GM12878 (cell line): ENCODE results near the gene BANP. TPM values are rescaled to one million over a fixed set of nuclear protein-coding genes. Genes with fewer than 3 reads are reported as not detected.

Source experiments
- ATAC-seq: fragments of 200-7000 bp; cut with Tn5 transposase; 3 replicates; pipeline ENCODE4 v1.9.1; 2020; ENCODE audit warnings: mild to moderate bottlenecking, moderate library complexity
- BruUV-seq: library from RNA; stranded (reverse); fragments of 400-500 nt; replicated peaks from 2 replicates; lab custom pipeline; 2021; lab: Mats Ljungman, UMichigan
- CTCF ChIA-PET: fragments of 300-600 bp; sonication (Branson Sonifier 250); formaldehyde crosslinking; extraction: SDS; loops from one replicate; lab custom pipeline; 2021; ENCODE audit warnings: inconsistent platforms; lab: Yijun Ruan, JAX
- POLR2A ChIA-PET: fragments of 350-600 bp; formaldehyde crosslinking; extraction: SDS; loops from one replicate; lab custom pipeline; 2021; ENCODE audit warnings: inconsistent platforms; lab: Charles Lee
- RAD21 ChIA-PET: fragments of 300-600 bp; sonication (Branson Sonifier 250); formaldehyde crosslinking; loops from one replicate; lab custom pipeline; 2023; ENCODE audit warnings: antibody characterized with exemption; ENCODE audit not compliant: unreplicated experiment; lab: Charles Lee
- SMC1A ChIA-PET: fragments of 300-600 bp; sonication (Branson Sonifier 250); formaldehyde crosslinking; loops from one replicate; lab custom pipeline; 2023; ENCODE audit not compliant: unreplicated experiment, uncharacterized antibody; lab: Charles Lee
- DNase-seq: peaks from one replicate; pipeline ENCODE4 v3.0.0-alpha.2; 2011; ENCODE audit warnings: low read depth, low spot score
- FAIRE-seq: peaks from 3 replicates; lab custom pipeline; 2011; peaks lifted over from hg19 to GRCh38; lab: Jason Lieb, UNC
- H2AFZ ChIP-seq: 2 replicates; pipeline ENCODE4 v1.6.0; 2011; ENCODE audit warnings: low read depth, low read length, control low read depth; ENCODE audit not compliant: control insufficient read depth
- H3K27ac ChIP-seq: 2 replicates; pipeline ENCODE4 v1.5.1; 2011; ENCODE audit warnings: control low read depth; ENCODE audit not compliant: control insufficient read depth, insufficient read depth
- H3K27me3 ChIP-seq, 2 experiments: replicated peaks in 1 of 2; 2 replicates each; pipeline versions ENCODE4 v1.6.0 to v1.6.1; 2011; ENCODE audit warnings: low read length in 1 of 2; ENCODE audit not compliant: control insufficient read depth in 2 of 2, insufficient read depth in 2 of 2
- H3K36me3 ChIP-seq, 2 experiments: 2 replicates each; pipeline ENCODE4 v1.5.1; 2011; ENCODE audit warnings: low read length in 1 of 2; ENCODE audit not compliant: control insufficient read depth in 2 of 2, insufficient read depth in 2 of 2
- H3K4me1 ChIP-seq: 2 replicates; pipeline ENCODE4 v1.6.1; 2011; ENCODE audit warnings: mild to moderate bottlenecking, low read length, moderate library complexity, mixed read lengths; ENCODE audit not compliant: control insufficient read depth, insufficient read depth
- H3K4me2 ChIP-seq: 2 replicates; pipeline ENCODE4 v1.6.0; 2011; ENCODE audit warnings: control low read depth; ENCODE audit not compliant: control insufficient read depth, insufficient read depth
- H3K4me3 ChIP-seq: fragments of 200-600 bp; sonication (generic); 2 replicates; pipeline ENCODE4 v1.5.1; 2016
- H3K79me2 ChIP-seq: 2 replicates; pipeline ENCODE4 v1.6.0; 2011; ENCODE audit warnings: low read length; ENCODE audit not compliant: control insufficient read depth, insufficient read depth
- H3K9ac ChIP-seq: 2 replicates; pipeline ENCODE4 v1.8.0; 2011; ENCODE audit warnings: low read length, control low read depth, mixed read lengths; ENCODE audit not compliant: control insufficient read depth, insufficient read depth
- H3K9me3 ChIP-seq: replicated peaks from 3 replicates; pipeline ENCODE4 v1.5.1; 2011; ENCODE audit warnings: mild to moderate bottlenecking, low read length; ENCODE audit not compliant: control insufficient read depth, insufficient read depth
- H4K20me1 ChIP-seq: 2 replicates; pipeline ENCODE4 v1.6.0; 2011; ENCODE audit not compliant: control insufficient read depth, insufficient read depth
- BCLAF1 ChIP-seq: fragments of 450-650 bp; IDR thresholded peaks from 2 replicates; pipeline ENCODE4 v1.6.1; 2017; ENCODE audit warnings: antibody characterized with exemption, mild to moderate bottlenecking, moderate library complexity
- CUX1 ChIP-seq: IDR thresholded peaks from 2 replicates; pipeline ENCODE4 v1.6.1; 2012; ENCODE audit warnings: improper control_type of control experiment, low read depth, low read length; ENCODE audit not compliant: insufficient replicate concordance
- EGR1 ChIP-seq, 2 experiments: IDR thresholded peaks; 1 replicate in 1 of 2; 2 replicates in 1 of 2; pipeline ENCODE4 v1.6.1; 2011 to 2012; ENCODE audit warnings: low read depth in 2 of 2, low read length in 2 of 2, borderline replicate concordance in 1 of 2, mild to moderate bottlenecking in 1 of 2, moderate library complexity in 1 of 2
- ESRRA ChIP-seq: IDR thresholded peaks from 2 replicates; pipeline ENCODE4 v1.6.1; 2012; ENCODE audit warnings: mild to moderate bottlenecking, low read length, improper control_type of control experiment
- ETV6 ChIP-seq, 2 experiments: fragments of 450-650 bp in 1 of 2; IDR thresholded peaks in 1 of 2; conservative IDR thresholded peaks in 1 of 2; 2 replicates each; pipeline ENCODE4 v1.6.1; 2014; ENCODE audit warnings: antibody characterized with exemption in 1 of 2, borderline replicate concordance in 1 of 2, low read depth in 1 of 2, mild to moderate bottlenecking in 1 of 2, moderate library complexity in 1 of 2
- NFXL1 ChIP-seq: fragments of 450-650 bp; IDR thresholded peaks from 2 replicates; pipeline ENCODE4 v1.6.1; 2017; ENCODE audit warnings: antibody characterized with exemption, mild to moderate bottlenecking, borderline replicate concordance
- RFX5 ChIP-seq: IDR thresholded peaks from 2 replicates; pipeline ENCODE4 v1.6.1; 2011; ENCODE audit warnings: low read depth, low read length, improper control_type of control experiment
- SIX5 ChIP-seq: IDR thresholded peaks from 2 replicates; pipeline ENCODE4 v1.6.1; 2011; ENCODE audit warnings: mild to moderate bottlenecking, low read depth, low read length, moderate library complexity; ENCODE audit not compliant: severe bottlenecking
- TCF12 ChIP-seq: IDR thresholded peaks from 2 replicates; pipeline ENCODE4 v1.6.1; 2011; ENCODE audit warnings: low read depth, mild to moderate bottlenecking, low read length
- USF1 ChIP-seq: IDR thresholded peaks from 2 replicates; pipeline ENCODE4 v1.6.1; 2011; ENCODE audit warnings: borderline replicate concordance, low read depth, mild to moderate bottlenecking, moderate library complexity, mixed read lengths, low read length; ENCODE audit not compliant: insufficient read depth; ENCODE audit errors: extremely low read length
- WGBS: methylation state at CpG from one replicate; pipeline ENCODE4 v1.1.6; 2016; ENCODE audit warnings: low lambda C conversion rate; ENCODE audit not compliant: insufficient replicate concordance, insufficient coverage; ENCODE audit errors: missing lambda C conversion rate; 5-methylcytosine and 5-hydroxymethylcytosine counted together
- in situ Hi-C: fragments of 300-500 bp; cut with MboI; formaldehyde crosslinking; loops from 9 replicates; pipeline ENCODE4 v1.14.3; 2018; ENCODE audit warnings: mixed read lengths
- intact Hi-C: fragments of 100-400 bp; cut with micrococcal nuclease; formaldehyde crosslinking; loops from one replicate; pipeline ENCODE4 v1.14.2; 2022; ENCODE audit not compliant: unreplicated experiment
- polyA plus RNA-seq, 11 experiments: library from polyadenylated mRNA; depleted of rRNA in 4 of 11; unstranded in 6 of 11; stranded (reverse) in 5 of 11; fragments of >200 nt; fragmentation: Nextera tagmentation in 4 of 11; fragmentation: Illumina TruSeq in 1 of 11; extraction: Ambion mirVana in 4 of 11; extraction: Trizol in 1 of 11; gene quantifications; 1 replicate in 1 of 11; 2 replicates in 10 of 11; pipeline versions ENCODE4 v1.2.1 to v1.2.3, GENCODE V29; 2011 to 2016; ENCODE audit warnings: inconsistent platforms in 2 of 11, missing spikeins in 2 of 11, low read depth in 1 of 11
- total RNA-seq, 4 experiments: library from RNA; depleted of rRNA in 3 of 4; stranded (reverse); fragments of >200 nt in 3 of 4; fragmentation: Illumina TruSeq in 1 of 4; extraction: Trizol in 1 of 4; gene quantifications; 2 replicates each; pipeline versions ENCODE4 v1.2.1 to v1.2.3, GENCODE V29; 2013 to 2021

Gene BANP
- total and polyA plus RNA-seq, 10 of the 15 experiments (the other 5 are each of a cell fraction or from before 2014, with no cell fraction given), result 3.9 to 21.9 (median 12.2) TPM

GRCh38 chr16:88064011-88064888, 113.0 kb downstream of the BANP start:
- peaks cover 9% of the 10 kb centered on the region for H3K4me1 ChIP-seq
- no peak overlapping the region for H2AFZ ChIP-seq
- no peaks in the 10 kb centered on the region for H3K9me3 ChIP-seq
- H3K4me2 ChIP-seq, result no peak overlapping the region
- in situ Hi-C loops, result no loop called here
- intact Hi-C loops, result no loop called here
- WGBS, result 95% methylated on average over 31 of the region's 31 CpGs
- SMC1A ChIA-PET, result no interaction called here
- no peak for DNase-seq
- ATAC-seq, result no peak
- BruUV-seq, result no TSS peak
- H4K20me1 ChIP-seq, result no peaks in the 10 kb centered on the region
- H3K79me2 ChIP-seq, result no peaks in the 10 kb centered on the region
- H3K4me3 ChIP-seq, result no peak overlapping the region
- FAIRE-seq, result no peak
- CTCF ChIA-PET, result interaction anchor here (1.0 kb wide), 1 partner anchor 82 kb away, joined by 3 read pairs; no protein-coding TSS in a partner anchor
- H3K9ac ChIP-seq, result no peak overlapping the region
- POLR2A ChIA-PET, result no interaction called here
- RAD21 ChIA-PET, result no interaction called here
- no peak overlapping the region for H3K27ac ChIP-seq
- peaks cover 0 to 3% of the 10 kb centered on the region in 2 experiments; a peak in 3 of 4 replicates for H3K36me3 ChIP-seq
- H3K27me3 ChIP-seq, result no peaks in the 10 kb centered on the region
- TF ChIP-seq CUX1 (no peak), ETV6 (conservative IDR thresholded peaks at IDR 0.05 in 1 of 2, IDR thresholded peaks at IDR 0.05 in 1 of 2; ENCODE audit: borderline replicate concordance in 1 of 2, low read depth in 1 of 2) (no peak), SIX5 (no peak), TCF12 (no peak), EGR1 (IDR thresholded peaks at IDR 0.05; ENCODE audit: borderline replicate concordance in 1 of 2, low read depth in 2 of 2, low read length in 2 of 2) (no peak), NFXL1 (no peak), BCLAF1 (no peak), RFX5 (no peak), USF1 (no peak), ESRRA (no peak)
